Activated CD4-positive, alpha-beta memory T cell treated with anti-CD3 and anti-CD28 coated beads for 36 hours (primary cell): ENCODE results near the gene PAXX. TPM values are rescaled to one million over a fixed set of nuclear protein-coding genes. Genes with fewer than 3 reads are reported as not detected.

Source experiments
- CTCF ChIA-PET: fragments of 350-600 bp; sonication (Branson Sonifier 250); formaldehyde crosslinking; loops from one replicate; lab custom pipeline; 2021; ENCODE audit warnings: antibody characterized with exemption, inconsistent platforms; lab: Charles Lee
- POLR2A ChIA-PET: fragments of 350-600 bp; sonication (Branson Sonifier 250); formaldehyde crosslinking; loops from one replicate; lab custom pipeline; 2021; ENCODE audit warnings: antibody characterized with exemption; lab: Charles Lee
- DNase-seq: peaks from one replicate; pipeline ENCODE4 v3.0.0-alpha.2; 2020
- H3K27ac Mint-ChIP-seq: one replicate; pipeline ENCODE4 v1.8.0; 2021; ENCODE audit warnings: mixed read lengths
- H3K27me3 Mint-ChIP-seq: one replicate; pipeline ENCODE4 v1.8.0; 2021; ENCODE audit warnings: mixed read lengths
- H3K36me3 Mint-ChIP-seq: one replicate; pipeline ENCODE4 v1.8.0; 2021; ENCODE audit warnings: mixed read lengths
- H3K4me1 Mint-ChIP-seq: one replicate; pipeline ENCODE4 v1.8.0; 2021; ENCODE audit warnings: low read depth, mixed read lengths
- H3K4me3 Mint-ChIP-seq: one replicate; pipeline ENCODE4 v1.8.0; 2021; ENCODE audit warnings: mild to moderate bottlenecking, mixed read lengths
- H3K9me3 Mint-ChIP-seq: one replicate; pipeline ENCODE4 v1.8.0; 2021; ENCODE audit warnings: mixed read lengths
- intact Hi-C: fragments of 100-400 bp; cut with micrococcal nuclease; formaldehyde crosslinking; loops from one replicate; pipeline ENCODE4 v1.15.1; 2023
- total RNA-seq, 2 experiments: library from RNA; stranded (reverse); gene quantifications; one replicate each; pipeline ENCODE4 v1.2.3, GENCODE V29; 2021

The PAXX gene
- total RNA-seq, 2 experiments from 2014 or later: 71.0 to 71.2 TPM

GRCh38 chr9:136972335-136972734 is 19.9 kb upstream of the PAXX start:
- ChIA-PET CTCF (interaction anchor here (0.8 to 1.1 kb wide), 2 partner anchors 27 to 92 kb away, joined by 3 to 4 read pairs; partner anchors contain the start of gene C8G), POLR2A (no interaction called here)
- no peak overlapping the region for H3K4me3 Mint-ChIP-seq
- H3K27me3 Mint-ChIP-seq: no peaks in the 10 kb centered on the region
- H3K4me1 Mint-ChIP-seq: peaks cover 17% of the 10 kb centered on the region
- intact Hi-C loops: no loop called here
- no peaks in the 10 kb centered on the region for H3K36me3 Mint-ChIP-seq
- H3K9me3 Mint-ChIP-seq: no peaks in the 10 kb centered on the region
- DNase-seq: no peak
- H3K27ac Mint-ChIP-seq: no peak overlapping the region

- Mint-ChIP-seq H3K27ac (no peak overlapping the region), H3K4me3 (no peak overlapping the region), H3K9me3 (no peaks in the 10 kb centered on the region), H3K36me3 (no peaks in the 10 kb centered on the region), H3K27me3 (no peaks in the 10 kb centered on the region), H3K4me1 (peaks cover 17% of the 10 kb centered on the region)
- DNase-seq: no peak
- ChIA-PET CTCF (interaction anchor here (0.8 to 1.1 kb wide), 2 partner anchors 27 to 91 kb away, joined by 3 to 4 read pairs; partner anchors contain the start of gene C8G), POLR2A (no interaction called here)
- intact Hi-C loops: no loop called here
Measured at GRCh38 chr9:136972743-136973142, 19.5 kb upstream of the PAXX start.

GRCh38 chr9:136973618-136974617 is 18.3 kb upstream of the PAXX start:
- H3K4me3 Mint-ChIP-seq: no peak overlapping the region
- peaks cover 17% of the 10 kb centered on the region for H3K4me1 Mint-ChIP-seq
- intact Hi-C loops: no loop called here
- H3K27ac Mint-ChIP-seq: no peak overlapping the region
- POLR2A ChIA-PET: interaction anchor here (1.1 kb wide), 1 partner anchor 12 kb away, joined by 3 read pairs; no protein-coding TSS in a partner anchor
- no peaks in the 10 kb centered on the region for H3K27me3 Mint-ChIP-seq
- H3K36me3 Mint-ChIP-seq: no peaks in the 10 kb centered on the region
- no peaks in the 10 kb centered on the region for H3K9me3 Mint-ChIP-seq
- CTCF ChIA-PET: interaction anchor here (1.1 to 3.8 kb wide), 5 partner anchors 26 to 61 kb away, joined by 3 to 31 read pairs (median 13); partner anchors contain the start of genes ABCA2 and C8G
- no peak for DNase-seq

GRCh38 chr9:136974817-136975535 is 17.2 kb upstream of the PAXX start:
- no peak overlapping the region for H3K27ac Mint-ChIP-seq
- intact Hi-C loops: no loop called here
- CTCF ChIA-PET: interaction anchor here (0.9 to 3.8 kb wide), 12 partner anchors 10 to 132 kb away, joined by 3 to 31 read pairs (median 5); partner anchors contain the start of genes ABCA2, AJM1, C8G and CLIC3
- no peaks in the 10 kb centered on the region for H3K27me3 Mint-ChIP-seq
- no peaks in the 10 kb centered on the region for H3K36me3 Mint-ChIP-seq
- POLR2A ChIA-PET: interaction anchor here (0.6 to 1.1 kb wide), 4 partner anchors 13 to 160 kb away, joined by 3 read pairs; partner anchors contain the start of gene PAXX
- H3K9me3 Mint-ChIP-seq: no peaks in the 10 kb centered on the region
- peak; percentile 40 for DNase-seq
- peak overlapping the region; percentile 23 for H3K4me3 Mint-ChIP-seq
- H3K4me1 Mint-ChIP-seq: peaks cover 17% of the 10 kb centered on the region

GRCh38 chr9:136975644-136976043 is 16.6 kb upstream of the PAXX start:
- no peak overlapping the region for H3K27ac Mint-ChIP-seq
- peak overlapping the region; percentile 23 for H3K4me3 Mint-ChIP-seq
- intact Hi-C loops: no loop called here
- CTCF ChIA-PET: interaction anchor here (0.8 to 3.8 kb wide), 13 partner anchors 10 to 188 kb away, joined by 3 to 31 read pairs (median 4); partner anchors contain the start of genes ABCA2, AJM1, CLIC3 and PAXX
- H3K36me3 Mint-ChIP-seq: no peaks in the 10 kb centered on the region
- H3K9me3 Mint-ChIP-seq: no peaks in the 10 kb centered on the region
- POLR2A ChIA-PET: interaction anchor here (0.9 kb wide), 1 partner anchor 60 kb away, joined by 3 read pairs; no protein-coding TSS in a partner anchor
- peaks cover 17% of the 10 kb centered on the region for H3K4me1 Mint-ChIP-seq
- no peaks in the 10 kb centered on the region for H3K27me3 Mint-ChIP-seq
- peak; percentile 66 for DNase-seq

- POLR2A ChIA-PET: no interaction called here
- Mint-ChIP-seq H3K4me3 (no peak within 1 kb of the TSS), H3K36me3 (no peaks in the 10 kb centered on the region), H3K9me3 (no peaks in the 10 kb centered on the region), H3K27ac (no peak within 1 kb of the TSS), H3K4me1 (peaks cover 17% of the 10 kb centered on the region), H3K27me3 (peaks cover 1% of the 10 kb centered on the region)
- intact Hi-C loops: no loop called here
- CTCF ChIA-PET: interaction anchor here (1.3 to 3.8 kb wide), 3 partner anchors 52 to 199 kb away, joined by 3 to 31 read pairs (median 26); partner anchors contain the start of gene ABCA2
- no peak for DNase-seq
Measured at GRCh38 chr9:136977223-136977622, 15.0 kb upstream of the PAXX start, which contains the start of gene PTGDS. Gene PTGDS (plus strand): TSS chr9:136977504. CDS start chr9:136977579, 75 bp downstream.

- Mint-ChIP-seq H3K27ac (no peak overlapping the region), H3K4me3 (no peak overlapping the region), H3K27me3 (peaks cover 1% of the 10 kb centered on the region), H3K4me1 (peaks cover 17% of the 10 kb centered on the region), H3K9me3 (no peaks in the 10 kb centered on the region), H3K36me3 (no peaks in the 10 kb centered on the region)
- ChIA-PET POLR2A (interaction anchor here (1.0 kb wide), 1 partner anchor 15 kb away, joined by 3 read pairs; the partner anchor contains the start of gene PAXX), CTCF (interaction anchor here (0.9 to 1.4 kb wide), 2 partner anchors 52 to 135 kb away, joined by 3 to 5 read pairs; partner anchors contain the start of gene AJM1)
- no peak for DNase-seq
- intact Hi-C loops: loop anchor here (1.0 kb wide), 1 partner anchor 15 kb away; the partner anchor contains the start of gene PAXX
Measured at GRCh38 chr9:136977649-136978072, 14.6 kb upstream of the PAXX start.

- CTCF ChIA-PET: interaction anchor here (0.9 to 1.4 kb wide), 2 partner anchors 51 to 136 kb away, joined by 3 to 5 read pairs; partner anchors contain the start of gene AJM1
- intact Hi-C loops: loop anchor here (1.0 kb wide), 1 partner anchor 14 kb away; the partner anchor contains the start of gene PAXX
- no peak overlapping the region for H3K4me3 Mint-ChIP-seq
Measured at GRCh38 chr9:136978073-136978864, 14.0 kb upstream of the PAXX start.

GRCh38 chr9:136978865-136979544 is 13.2 kb upstream of the PAXX start:
- ChIA-PET CTCF (interaction anchor here (1.4 kb wide), 1 partner anchor 137 kb away, joined by 3 read pairs; the partner anchor contains the start of gene AJM1), POLR2A (no interaction called here)
- intact Hi-C loops: loop anchor here (1.0 kb wide), 1 partner anchor 13 kb away; the partner anchor contains the start of gene PAXX
- Mint-ChIP-seq H3K9me3 (no peaks in the 10 kb centered on the region), H3K27ac (no peak overlapping the region), H3K4me1 (peaks cover 19% of the 10 kb centered on the region), H3K36me3 (no peaks in the 10 kb centered on the region), H3K27me3 (peaks cover 6% of the 10 kb centered on the region), H3K4me3 (no peak overlapping the region)
- DNase-seq: no peak

More at GRCh38 chr9:136978073-136978864, 14.0 kb upstream of the PAXX start:
- POLR2A ChIA-PET: interaction anchor here (1.0 kb wide), 1 partner anchor 14 kb away, joined by 3 read pairs; the partner anchor contains the start of gene PAXX
- DNase-seq: peak; percentile 77
- Mint-ChIP-seq H3K27me3 (peaks cover 1% of the 10 kb centered on the region), H3K27ac (no peak overlapping the region), H3K9me3 (no peaks in the 10 kb centered on the region), H3K4me1 (peaks cover 17% of the 10 kb centered on the region), H3K36me3 (no peaks in the 10 kb centered on the region)
